Neural crest cell (in vitro differentiated cells): ENCODE data around the gene PCA3. TPM values are rescaled to one million over a fixed set of nuclear protein-coding genes. Genes with fewer than 3 reads are reported as not detected.

ENCODE experiments used
- DNase-seq: peaks from one replicate; pipeline ENCODE4 v3.0.0; 2021; ENCODE audit warnings: low read depth, mixed read lengths, low spot score
- H3K27ac Mint-ChIP-seq: one replicate; pipeline ENCODE4 v1.8.0; 2021; ENCODE audit warnings: mild to moderate bottlenecking, mixed read lengths; ENCODE audit not compliant: unreplicated experiment
- H3K27me3 Mint-ChIP-seq: 2 replicates; pipeline ENCODE4 v1.8.0; 2021; ENCODE audit warnings: low read depth, mild to moderate bottlenecking, mixed read lengths
- H3K36me3 Mint-ChIP-seq: 2 replicates; pipeline ENCODE4 v1.8.0; 2021; ENCODE audit warnings: low read depth, mild to moderate bottlenecking, mixed read lengths
- H3K4me1 Mint-ChIP-seq: 2 replicates; pipeline ENCODE4 v1.8.0; 2021; ENCODE audit warnings: mixed read lengths
- H3K4me3 Mint-ChIP-seq: one replicate; pipeline ENCODE4 v1.8.0; 2021; ENCODE audit warnings: mild to moderate bottlenecking, mixed read lengths
- H3K9me3 Mint-ChIP-seq: 2 replicates; pipeline ENCODE4 v1.8.0; 2021; ENCODE audit warnings: mixed read lengths
- total RNA-seq: library from RNA; stranded (reverse); gene quantifications from 2 replicates; pipeline ENCODE4 v1.2.1, GENCODE V29; 2021
- TF ChIP-seq, protein P1 (sequence below): fragments of 200-600 bp; sonication (generic); conservative IDR thresholded peaks from 2 replicates; pipeline ENCODE4 v1.5.0; 2021; ENCODE audit warnings: antibody characterized with exemption, mild to moderate bottlenecking

The PCA3 gene
- total RNA-seq, 1 donor from 2014 or later = not detected

DNA sequence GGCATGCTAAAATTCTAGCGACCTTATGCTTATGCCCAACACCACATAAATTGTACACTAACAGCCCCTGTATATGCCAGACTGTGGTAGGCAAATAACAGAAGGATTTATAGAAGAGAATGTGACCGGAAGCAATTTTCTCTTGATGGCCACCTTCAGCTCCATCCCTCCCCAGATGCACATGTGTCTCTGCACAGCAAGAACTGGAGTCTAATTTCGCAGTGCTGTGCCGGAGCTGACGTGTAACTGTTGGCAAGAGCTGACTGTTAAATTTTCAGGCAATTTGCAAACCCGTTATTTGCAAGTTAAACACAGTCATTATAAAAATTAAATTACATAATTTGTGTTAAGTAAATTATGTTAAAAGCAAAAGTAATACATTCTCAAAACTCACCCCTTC, 48.4 kb downstream of the PCA3 start:
- no peaks in the 10 kb centered on the region for H3K36me3 Mint-ChIP-seq
- TF ChIP-seq, protein P1, sequence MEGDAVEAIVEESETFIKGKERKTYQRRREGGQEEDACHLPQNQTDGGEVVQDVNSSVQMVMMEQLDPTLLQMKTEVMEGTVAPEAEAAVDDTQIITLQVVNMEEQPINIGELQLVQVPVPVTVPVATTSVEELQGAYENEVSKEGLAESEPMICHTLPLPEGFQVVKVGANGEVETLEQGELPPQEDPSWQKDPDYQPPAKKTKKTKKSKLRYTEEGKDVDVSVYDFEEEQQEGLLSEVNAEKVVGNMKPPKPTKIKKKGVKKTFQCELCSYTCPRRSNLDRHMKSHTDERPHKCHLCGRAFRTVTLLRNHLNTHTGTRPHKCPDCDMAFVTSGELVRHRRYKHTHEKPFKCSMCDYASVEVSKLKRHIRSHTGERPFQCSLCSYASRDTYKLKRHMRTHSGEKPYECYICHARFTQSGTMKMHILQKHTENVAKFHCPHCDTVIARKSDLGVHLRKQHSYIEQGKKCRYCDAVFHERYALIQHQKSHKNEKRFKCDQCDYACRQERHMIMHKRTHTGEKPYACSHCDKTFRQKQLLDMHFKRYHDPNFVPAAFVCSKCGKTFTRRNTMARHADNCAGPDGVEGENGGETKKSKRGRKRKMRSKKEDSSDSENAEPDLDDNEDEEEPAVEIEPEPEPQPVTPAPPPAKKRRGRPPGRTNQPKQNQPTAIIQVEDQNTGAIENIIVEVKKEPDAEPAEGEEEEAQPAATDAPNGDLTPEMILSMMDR = no peak
- H3K9me3 Mint-ChIP-seq = no peaks in the 10 kb centered on the region
- no peak overlapping the region for H3K27ac Mint-ChIP-seq
- DNase-seq = no peak
- peaks cover 8% of the 10 kb centered on the region for H3K27me3 Mint-ChIP-seq
- no peak overlapping the region for H3K4me3 Mint-ChIP-seq
- no peaks in the 10 kb centered on the region for H3K4me1 Mint-ChIP-seq

DNA sequence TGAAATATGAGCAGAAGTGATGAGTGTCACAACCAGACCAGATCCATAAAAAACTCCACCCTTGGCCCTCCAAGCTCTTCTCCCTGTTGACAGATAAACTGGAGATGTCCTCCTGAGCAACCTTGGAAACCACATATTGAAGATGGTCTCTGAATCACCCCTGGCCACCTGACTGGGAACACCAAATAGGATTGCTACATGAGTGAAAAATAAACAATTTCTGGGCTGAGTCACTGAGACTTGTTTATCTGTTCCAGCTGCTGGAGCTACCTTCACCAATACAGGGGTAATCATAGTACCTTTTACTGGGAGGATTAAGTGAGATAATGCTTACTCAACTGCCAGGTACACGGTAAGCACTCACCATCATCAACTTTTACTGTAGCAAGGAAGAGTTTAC, 53.3 kb downstream of the PCA3 start:
- TF ChIP-seq, protein P1 = no peak
- Mint-ChIP-seq H3K27me3 (peaks cover 2% of the 10 kb centered on the region), H3K4me1 (no peaks in the 10 kb centered on the region), H3K36me3 (no peaks in the 10 kb centered on the region), H3K27ac (no peak overlapping the region), H3K4me3 (no peak overlapping the region), H3K9me3 (no peaks in the 10 kb centered on the region)
- no peak for DNase-seq

GRCh38 chr9:76818271-76818670, 54.0 kb downstream of the PCA3 start:
- H3K36me3 Mint-ChIP-seq = no peaks in the 10 kb centered on the region
- no peak overlapping the region for H3K4me3 Mint-ChIP-seq
- TF ChIP-seq, protein P1 = no peak
- DNase-seq = no peak
- H3K9me3 Mint-ChIP-seq = no peaks in the 10 kb centered on the region
- no peak overlapping the region for H3K27ac Mint-ChIP-seq
- H3K27me3 Mint-ChIP-seq = peaks cover 2% of the 10 kb centered on the region
- no peaks in the 10 kb centered on the region for H3K4me1 Mint-ChIP-seq

- Mint-ChIP-seq H3K4me1 (no peaks in the 10 kb centered on the region), H3K36me3 (no peaks in the 10 kb centered on the region), H3K9me3 (no peaks in the 10 kb centered on the region), H3K27ac (no peak overlapping the region), H3K27me3 (peaks cover 1% of the 10 kb centered on the region), H3K4me3 (no peak overlapping the region)
- TF ChIP-seq, protein P1 = no peak
- DNase-seq = no peak
Measured at GRCh38 chr9:76820431-76820830, 56.2 kb downstream of the PCA3 start.

- no peaks in the 10 kb centered on the region for H3K36me3 Mint-ChIP-seq
- no peak overlapping the region for H3K27ac Mint-ChIP-seq
- H3K4me1 Mint-ChIP-seq = no peaks in the 10 kb centered on the region
- TF ChIP-seq, protein P1 = no peak
- no peaks in the 10 kb centered on the region for H3K27me3 Mint-ChIP-seq
- no peak for DNase-seq
- peaks cover 2% of the 10 kb centered on the region for H3K9me3 Mint-ChIP-seq
- no peak overlapping the region for H3K4me3 Mint-ChIP-seq
Measured at GRCh38 chr9:76827296-76828080, 63.2 kb downstream of the PCA3 start.
